Lower lobe of right lung (tissue), 2 donors: ENCODE data around the gene ANKS3. TPM values are rescaled to one million over a fixed set of nuclear protein-coding genes. Genes with fewer than 3 reads are reported as not detected.
A peak's percentile ranks its signal among the peaks of the same experiment; 100 is the strongest.

Source experiments
- ATAC-seq, 2 donors: fragments of 200-7000 bp; cut with Tn5 transposase; one replicate each; pipeline ENCODE4 v1.9.1; 2020 to 2022; ENCODE audit warnings: mild to moderate bottlenecking in 2 of 2, moderate library complexity in 2 of 2
- DNase-seq: peaks from one replicate; pipeline ENCODE4 v3.0.0-alpha.2; 2020
- H3K27ac ChIP-seq: fragments of 200-600 bp; one replicate; pipeline ENCODE4 v1.8.0; 2022
- H3K27me3 ChIP-seq: fragments of 200-600 bp; one replicate; pipeline ENCODE4 v1.8.0; 2022; ENCODE audit warnings: low read depth
- H3K36me3 ChIP-seq: fragments of 200-600 bp; one replicate; pipeline ENCODE4 v1.8.0; 2022; ENCODE audit warnings: mild to moderate bottlenecking
- H3K4me1 ChIP-seq: fragments of 200-600 bp; one replicate; pipeline ENCODE4 v1.8.0; 2022
- H3K4me3 ChIP-seq: fragments of 200-600 bp; one replicate; pipeline ENCODE4 v1.8.0; 2022; ENCODE audit warnings: mild to moderate bottlenecking
- H3K9me3 ChIP-seq: fragments of 200-600 bp; one replicate; pipeline ENCODE4 v1.8.0; 2022
- intact Hi-C: fragments of 100-400 bp; cut with DNase I; formaldehyde crosslinking; loops from one replicate; pipeline ENCODE4 v1.11.0; 2022
- total RNA-seq: library from RNA; stranded (reverse); fragmentation: NEBNext Ultra II Directional; extraction: Animal tissue kit (Norgen Biotek cat#: 25700); gene quantifications from one replicate; pipeline ENCODE4 v1.2.1, GENCODE V29; 2021
- TF ChIP-seq, protein P1 (sequence below): fragments of 200-600 bp; IDR thresholded peaks from one replicate; pipeline ENCODE4 v1.8.0; 2022; ENCODE audit warnings: antibody characterized with exemption, mild to moderate bottlenecking
- donor health status: DM: no; HTN: yes; CAD: no; lungs with severe emphysema.

ANKS3 gene
- total RNA-seq, 1 donor from 2014 or later: 20.6 TPM

DNA sequence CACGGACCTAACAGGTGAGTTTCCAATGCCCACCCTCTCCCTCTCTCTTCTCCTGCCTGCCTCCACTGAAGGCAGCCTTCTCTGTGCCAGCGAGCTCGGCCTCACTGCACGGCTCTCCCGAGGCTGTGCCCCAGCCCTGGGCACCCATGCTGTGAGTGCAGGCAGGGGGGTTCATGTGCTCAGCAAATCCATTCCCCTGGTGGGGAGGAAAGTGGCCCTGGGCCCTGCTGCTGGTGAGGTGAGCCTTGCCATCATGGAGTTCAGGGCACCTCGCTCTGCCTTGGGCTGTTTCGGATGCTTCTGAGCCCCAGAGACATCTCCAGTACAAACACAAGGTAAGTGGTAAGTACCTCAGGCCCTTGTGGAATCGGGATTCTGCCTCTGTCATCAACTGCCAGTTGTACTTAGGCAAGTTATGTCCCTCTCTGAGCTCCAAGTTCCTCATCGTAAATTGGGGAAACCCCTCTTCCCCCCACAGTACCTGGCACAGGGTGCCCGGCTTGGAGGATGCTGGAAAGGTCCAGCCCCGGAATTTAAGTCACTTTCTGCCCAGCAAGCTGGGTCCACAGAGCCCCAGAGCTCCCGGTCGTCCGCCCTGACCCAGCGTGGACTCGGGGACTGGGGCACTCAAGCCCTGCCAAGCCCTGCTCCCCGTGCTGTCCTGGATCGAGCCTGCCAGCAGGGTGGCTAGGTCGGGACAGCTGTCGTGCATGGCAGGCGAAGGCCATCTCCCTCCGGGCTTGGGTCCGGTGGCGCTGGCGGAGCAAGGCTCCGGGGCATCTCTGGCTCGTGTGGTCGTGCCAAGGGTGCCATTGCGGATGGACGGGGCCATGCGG is 41.4 kb downstream of the ANKS3 start:
- ATAC-seq (peak; percentile 7 to 16), DNase-seq (no peak)
- intact Hi-C loops: no loop called here
- Histone ChIP-seq H3K27me3 (no peaks in the 10 kb centered on the region), H3K27ac (peak overlapping the region; percentile 95), H3K4me1 (peaks cover 25% of the 10 kb centered on the region), H3K36me3 (peaks cover 52% of the 10 kb centered on the region), H3K4me3 (peak overlapping the region; percentile 98), H3K9me3 (no peaks in the 10 kb centered on the region)
- TF ChIP-seq, protein P1, sequence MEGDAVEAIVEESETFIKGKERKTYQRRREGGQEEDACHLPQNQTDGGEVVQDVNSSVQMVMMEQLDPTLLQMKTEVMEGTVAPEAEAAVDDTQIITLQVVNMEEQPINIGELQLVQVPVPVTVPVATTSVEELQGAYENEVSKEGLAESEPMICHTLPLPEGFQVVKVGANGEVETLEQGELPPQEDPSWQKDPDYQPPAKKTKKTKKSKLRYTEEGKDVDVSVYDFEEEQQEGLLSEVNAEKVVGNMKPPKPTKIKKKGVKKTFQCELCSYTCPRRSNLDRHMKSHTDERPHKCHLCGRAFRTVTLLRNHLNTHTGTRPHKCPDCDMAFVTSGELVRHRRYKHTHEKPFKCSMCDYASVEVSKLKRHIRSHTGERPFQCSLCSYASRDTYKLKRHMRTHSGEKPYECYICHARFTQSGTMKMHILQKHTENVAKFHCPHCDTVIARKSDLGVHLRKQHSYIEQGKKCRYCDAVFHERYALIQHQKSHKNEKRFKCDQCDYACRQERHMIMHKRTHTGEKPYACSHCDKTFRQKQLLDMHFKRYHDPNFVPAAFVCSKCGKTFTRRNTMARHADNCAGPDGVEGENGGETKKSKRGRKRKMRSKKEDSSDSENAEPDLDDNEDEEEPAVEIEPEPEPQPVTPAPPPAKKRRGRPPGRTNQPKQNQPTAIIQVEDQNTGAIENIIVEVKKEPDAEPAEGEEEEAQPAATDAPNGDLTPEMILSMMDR: no peak

DNA sequence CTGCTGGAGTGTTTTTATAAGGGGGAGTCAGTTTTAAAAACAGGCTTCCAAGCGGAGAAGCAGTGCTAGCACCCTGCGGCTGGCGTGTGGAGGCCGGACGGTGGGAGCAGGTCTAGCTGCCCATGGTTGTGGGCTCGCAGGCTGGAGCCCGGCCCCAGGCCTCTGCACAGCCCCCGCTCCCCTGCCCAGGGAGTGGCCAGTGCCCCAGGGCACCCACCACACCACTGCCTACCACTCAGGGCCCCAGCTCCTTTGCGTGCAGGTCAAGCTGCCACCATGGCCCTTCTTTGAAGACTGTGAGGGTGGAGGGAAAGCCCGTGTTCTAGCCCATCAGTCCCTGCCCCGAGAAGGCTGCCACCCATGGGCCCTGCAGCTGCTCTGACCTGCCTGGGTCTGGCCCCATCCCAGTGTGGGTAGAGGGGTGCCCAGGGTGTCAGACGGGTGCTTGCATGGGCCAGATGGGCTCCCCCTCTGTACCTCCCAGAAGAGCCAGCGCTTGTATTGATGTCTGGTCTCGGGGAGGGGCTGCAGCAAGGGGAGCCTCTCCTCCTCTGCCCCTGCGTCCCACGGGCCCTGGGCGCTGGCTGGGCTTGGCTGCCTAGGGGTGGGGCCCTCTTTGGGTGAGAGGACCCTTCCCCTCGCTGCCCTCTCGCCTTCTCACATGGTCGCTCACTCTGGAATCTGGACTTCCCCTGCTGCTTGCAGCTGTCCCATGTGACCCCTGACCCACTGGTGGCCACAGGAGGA is 42.2 kb downstream of the ANKS3 start:
- no peak overlapping the region for H3K27ac ChIP-seq
- DNase-seq (peak; percentile 48), ATAC-seq (no peak)
- H3K36me3 ChIP-seq: peaks cover 51% of the 10 kb centered on the region
- no peaks in the 10 kb centered on the region for H3K27me3 ChIP-seq
- no peaks in the 10 kb centered on the region for H3K9me3 ChIP-seq
- peaks cover 25% of the 10 kb centered on the region for H3K4me1 ChIP-seq
- intact Hi-C loops: no loop called here
- TF ChIP-seq, protein P1: no peak
- no peak overlapping the region for H3K4me3 ChIP-seq

DNA sequence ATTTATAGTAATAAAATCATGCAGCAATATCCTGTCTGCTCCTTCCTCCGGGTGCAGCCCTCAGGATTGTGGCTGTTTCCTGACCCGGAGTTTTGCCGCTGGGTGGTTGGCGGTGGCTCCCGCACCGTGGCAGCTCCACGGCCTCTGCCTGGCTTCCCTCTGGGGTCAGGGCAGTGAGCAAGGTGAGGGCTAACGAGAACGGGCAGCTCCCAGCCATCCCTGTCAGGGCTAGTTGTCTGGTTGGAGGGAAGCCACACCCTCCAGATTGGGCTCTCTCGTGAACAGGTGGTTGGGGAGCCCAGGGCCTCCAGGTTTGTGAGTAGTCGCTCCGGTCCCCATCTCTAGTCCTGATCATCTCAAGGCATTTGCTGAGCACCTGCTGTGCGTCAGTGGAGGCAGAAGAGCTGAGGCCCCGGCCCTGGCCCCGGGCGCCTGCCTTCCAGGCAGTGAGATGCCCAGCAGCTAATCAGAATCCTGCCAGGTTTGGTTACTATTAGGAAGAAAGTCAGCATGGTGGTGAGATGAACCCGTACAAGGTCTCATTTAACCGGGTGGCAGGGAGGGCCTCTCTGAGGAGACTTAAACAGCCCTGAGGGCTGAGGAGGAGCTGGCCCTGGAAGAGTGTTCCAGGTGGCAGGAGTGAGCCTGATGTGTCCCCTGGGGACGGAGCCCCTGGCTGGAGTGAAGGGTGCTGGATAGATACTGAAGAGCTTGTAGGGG is 43.0 kb downstream of the ANKS3 start:
- no peak overlapping the region for H3K27ac ChIP-seq
- no peaks in the 10 kb centered on the region for H3K27me3 ChIP-seq
- intact Hi-C loops: no loop called here
- no peaks in the 10 kb centered on the region for H3K9me3 ChIP-seq
- H3K4me3 ChIP-seq: no peak overlapping the region
- TF ChIP-seq, protein P1: no peak
- ATAC-seq: no peak
- peaks cover 25% of the 10 kb centered on the region for H3K4me1 ChIP-seq
- peaks cover 52% of the 10 kb centered on the region for H3K36me3 ChIP-seq
- DNase-seq: no peak

DNA sequence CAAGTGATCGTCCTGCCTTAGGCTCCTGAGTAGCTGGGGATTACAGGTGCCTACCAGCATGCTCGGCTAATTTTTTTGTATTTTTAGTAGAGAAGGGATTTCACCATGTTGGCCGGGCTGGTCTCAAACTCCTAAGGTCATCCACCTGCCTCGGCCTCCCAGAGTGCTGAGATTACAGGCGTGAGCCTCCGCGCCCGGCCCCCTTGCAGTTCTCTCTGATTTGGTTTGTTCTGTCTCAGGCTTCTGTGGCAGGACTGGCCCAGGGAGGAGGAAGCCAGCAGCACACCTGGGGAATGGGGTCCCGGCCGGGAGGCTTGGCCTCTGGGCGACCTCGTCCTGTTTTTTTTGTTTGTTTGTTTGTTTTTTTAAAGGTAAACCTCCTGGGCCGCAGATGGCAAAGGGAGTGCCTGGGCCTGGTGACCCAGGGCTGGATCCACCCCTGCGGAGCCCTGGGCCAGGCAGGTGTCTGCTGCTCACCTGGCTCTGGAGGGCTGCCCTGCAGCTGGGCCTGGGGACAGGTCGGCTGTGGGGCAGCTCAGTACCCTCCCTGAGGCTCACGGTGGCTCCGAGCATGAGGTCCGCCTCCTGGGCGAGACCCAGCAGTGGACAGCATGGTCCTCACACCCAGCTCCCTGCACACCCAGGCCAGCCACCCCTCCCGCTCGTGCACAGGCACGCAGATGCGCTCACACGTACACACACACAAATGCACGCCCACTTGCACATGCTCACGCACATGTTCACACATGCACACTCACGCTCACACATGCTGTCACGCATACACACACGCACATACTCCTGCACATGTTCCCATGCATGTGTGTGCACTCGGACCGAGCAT is 44.0 kb downstream of the ANKS3 start:
- DNase-seq: no peak
- no peaks in the 10 kb centered on the region for H3K9me3 ChIP-seq
- intact Hi-C loops: no loop called here
- ATAC-seq: no peak
- no peak overlapping the region for H3K4me3 ChIP-seq
- H3K27me3 ChIP-seq: no peaks in the 10 kb centered on the region
- H3K36me3 ChIP-seq: peaks cover 52% of the 10 kb centered on the region
- TF ChIP-seq, protein P1: no peak
- H3K27ac ChIP-seq: no peak overlapping the region
- peaks cover 21% of the 10 kb centered on the region for H3K4me1 ChIP-seq
